Stimulated activated CD8-positive, alpha-beta memory T cell treated with anti-CD3 and anti-CD28 coated beads, Interleukin-15, amount 100 ng/mL, for 24 hours (primary cell): ENCODE results near the gene SYT14.
"Not testable (repeated sequence)": the region's sequence is repeated elsewhere in the genome, so short reads cannot be mapped to it uniquely, and the experiment has no call there.

Experiments
- DNase-seq: peaks from one replicate; pipeline ENCODE4 v3.0.0-alpha.2; 2020; ENCODE audit warnings: low read depth

SYT14 gene

GRCh38 chr1:210123383-210123782, 185.4 kb downstream of the SYT14 start:
- no peak for DNase-seq

- no peak for DNase-seq
Measured at GRCh38 chr1:210123924-210124589, 186.0 kb downstream of the SYT14 start.

- DNase-seq: no peak
Measured at GRCh38 chr1:210124736-210125135, 186.7 kb downstream of the SYT14 start.

- DNase-seq: no peak
Measured at GRCh38 chr1:210125143-210125542, 187.1 kb downstream of the SYT14 start.

- no peak for DNase-seq
Measured at GRCh38 chr1:210129092-210129491, 191.1 kb downstream of the SYT14 start.

- DNase-seq: no peak
Measured at GRCh38 chr1:210129759-210130158, 191.7 kb downstream of the SYT14 start.

GRCh38 chr1:210132582-210132981, 194.6 kb downstream of the SYT14 start:
- DNase-seq: no peak

- peak; percentile 29 for DNase-seq
Measured at GRCh38 chr1:210143465-210144062, 205.5 kb downstream of the SYT14 start.

- no peak for DNase-seq
Measured at GRCh38 chr1:210144736-210145135, 206.7 kb downstream of the SYT14 start.

GRCh38 chr1:210151052-210151672, 213.1 kb downstream of the SYT14 start:
- DNase-seq: no peak

GRCh38 chr1:210159211-210159610, 221.2 kb downstream of the SYT14 start:
- DNase-seq: no peak

GRCh38 chr1:210170220-210170619, 232.2 kb downstream of the SYT14 start:
- DNase-seq: no peak

GRCh38 chr1:210174133-210174532, 236.1 kb downstream of the SYT14 start:
- DNase-seq: no peak

GRCh38 chr1:210185063-210185462, 247.0 kb downstream of the SYT14 start:
- no peak for DNase-seq

- DNase-seq: not testable (repeated sequence)
Measured at GRCh38 chr1:210187849-210188606, 250.0 kb downstream of the SYT14 start.

- no peak for DNase-seq
Measured at GRCh38 chr1:210189426-210189825, 251.4 kb downstream of the SYT14 start.

- no peak for DNase-seq
Measured at GRCh38 chr1:210195635-210196160, 257.7 kb downstream of the SYT14 start.

GRCh38 chr1:210196266-210196665, 258.2 kb downstream of the SYT14 start:
- not testable (repeated sequence) for DNase-seq

- DNase-seq: no peak
Measured at GRCh38 chr1:210198840-210199239, 260.8 kb downstream of the SYT14 start.

- no peak for DNase-seq
Measured at GRCh38 chr1:210200124-210200736, 262.2 kb downstream of the SYT14 start.

- no peak for DNase-seq
Measured at GRCh38 chr1:210201681-210202080, 263.7 kb downstream of the SYT14 start.
